Measurements from ENCODE around the gene TRAK2.

- TF ChIP-seq RAD21 (conservative IDR thresholded peaks at IDR 0.05) = no peak
- TF ChIP-seq, protein P1, sequence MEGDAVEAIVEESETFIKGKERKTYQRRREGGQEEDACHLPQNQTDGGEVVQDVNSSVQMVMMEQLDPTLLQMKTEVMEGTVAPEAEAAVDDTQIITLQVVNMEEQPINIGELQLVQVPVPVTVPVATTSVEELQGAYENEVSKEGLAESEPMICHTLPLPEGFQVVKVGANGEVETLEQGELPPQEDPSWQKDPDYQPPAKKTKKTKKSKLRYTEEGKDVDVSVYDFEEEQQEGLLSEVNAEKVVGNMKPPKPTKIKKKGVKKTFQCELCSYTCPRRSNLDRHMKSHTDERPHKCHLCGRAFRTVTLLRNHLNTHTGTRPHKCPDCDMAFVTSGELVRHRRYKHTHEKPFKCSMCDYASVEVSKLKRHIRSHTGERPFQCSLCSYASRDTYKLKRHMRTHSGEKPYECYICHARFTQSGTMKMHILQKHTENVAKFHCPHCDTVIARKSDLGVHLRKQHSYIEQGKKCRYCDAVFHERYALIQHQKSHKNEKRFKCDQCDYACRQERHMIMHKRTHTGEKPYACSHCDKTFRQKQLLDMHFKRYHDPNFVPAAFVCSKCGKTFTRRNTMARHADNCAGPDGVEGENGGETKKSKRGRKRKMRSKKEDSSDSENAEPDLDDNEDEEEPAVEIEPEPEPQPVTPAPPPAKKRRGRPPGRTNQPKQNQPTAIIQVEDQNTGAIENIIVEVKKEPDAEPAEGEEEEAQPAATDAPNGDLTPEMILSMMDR (IDR thresholded peaks at IDR 0.05; ENCODE audit: poor library complexity, severe bottlenecking) = no peak
- TF ChIP-seq POLR2AphosphoS5 (IDR thresholded peaks at IDR 0.05) = no peak
- TF ChIP-seq EZH2 (IDR thresholded peaks at IDR 0.05; ENCODE audit: borderline replicate concordance, insufficient read depth, low read length, poor library complexity, severe bottlenecking) = no peak
Measured at GRCh38 chr2:201369775-201370174, 81.5 kb downstream of the TRAK2 start.
